Calu3 (cell line): ENCODE results near the gene SLIT3. TPM values are rescaled to one million over a fixed set of nuclear protein-coding genes. Genes with fewer than 3 reads are reported as not detected.

Experiments used
- BruUV-seq: library from RNA; stranded (reverse); fragments of 400-500 nt; replicated peaks from 2 replicates; lab custom pipeline; 2021; lab: Mats Ljungman, UMichigan
- CTCF ChIA-PET: fragments of 300-600 bp; sonication (Branson Sonifier 250); formaldehyde crosslinking; loops from one replicate; lab custom pipeline; 2022; ENCODE audit warnings: antibody characterized with exemption; lab: Charles Lee
- DNase-seq: peaks from one replicate; pipeline ENCODE4 v3.0.0; 2022
- H3K27ac Mint-ChIP-seq: one replicate; pipeline ENCODE4 v1.8.0; 2022; ENCODE audit warnings: mixed read lengths; ENCODE audit not compliant: unreplicated experiment
- H3K27me3 Mint-ChIP-seq: one replicate; pipeline ENCODE4 v1.8.0; 2022; ENCODE audit warnings: mixed read lengths; ENCODE audit not compliant: unreplicated experiment
- H3K36me3 Mint-ChIP-seq: one replicate; pipeline ENCODE4 v1.8.0; 2022; ENCODE audit warnings: mild to moderate bottlenecking, moderate library complexity, mixed read lengths; ENCODE audit not compliant: insufficient read depth, unreplicated experiment
- H3K4me1 Mint-ChIP-seq: one replicate; pipeline ENCODE4 v1.8.0; 2022; ENCODE audit warnings: mild to moderate bottlenecking, low read depth, mixed read lengths; ENCODE audit not compliant: unreplicated experiment
- H3K4me3 Mint-ChIP-seq: one replicate; pipeline ENCODE4 v1.8.0; 2022; ENCODE audit warnings: mild to moderate bottlenecking, low read depth, moderate library complexity, mixed read lengths; ENCODE audit not compliant: unreplicated experiment
- H3K9me3 Mint-ChIP-seq: one replicate; pipeline ENCODE4 v1.8.0; 2022; ENCODE audit warnings: low read depth, mixed read lengths; ENCODE audit not compliant: unreplicated experiment
- intact Hi-C: fragments of 100-400 bp; cut with micrococcal nuclease; formaldehyde crosslinking; loops from one replicate; pipeline ENCODE4 v1.10.0; 2022; ENCODE audit not compliant: unreplicated experiment
- total RNA-seq: library from RNA; stranded (reverse); gene quantifications from 2 replicates; pipeline ENCODE4 v1.2.3, GENCODE V29; 2022
- TF ChIP-seq, protein P1 (sequence below): fragments of 200-600 bp; IDR thresholded peaks from one replicate; pipeline ENCODE4 v1.8.0; 2022; ENCODE audit warnings: antibody characterized with exemption; ENCODE audit not compliant: unreplicated experiment

SLIT3 gene
- total RNA-seq, 1 experiment from 2014 or later, result not detected

DNA sequence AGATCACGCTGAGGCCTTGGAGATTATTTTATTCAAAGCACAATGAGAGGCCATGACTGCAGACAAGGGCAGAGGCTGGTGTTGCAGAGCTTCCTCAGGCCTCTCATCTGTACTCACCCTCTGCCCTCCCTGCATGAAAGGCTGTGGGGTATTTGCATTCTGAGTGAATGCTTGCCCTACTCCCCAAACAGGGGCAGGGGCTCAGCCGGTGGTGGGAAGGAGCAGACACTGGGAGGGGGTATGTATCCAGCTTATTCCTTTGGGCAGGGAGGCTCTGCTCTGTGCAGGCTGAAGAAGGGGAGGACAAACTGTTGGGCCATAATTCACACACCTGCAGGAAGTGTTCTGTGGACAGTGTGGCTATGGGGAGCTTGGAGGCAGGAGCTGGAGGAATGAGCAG lies 573.4 kb downstream of the SLIT3 start:
- TF ChIP-seq, protein P1, sequence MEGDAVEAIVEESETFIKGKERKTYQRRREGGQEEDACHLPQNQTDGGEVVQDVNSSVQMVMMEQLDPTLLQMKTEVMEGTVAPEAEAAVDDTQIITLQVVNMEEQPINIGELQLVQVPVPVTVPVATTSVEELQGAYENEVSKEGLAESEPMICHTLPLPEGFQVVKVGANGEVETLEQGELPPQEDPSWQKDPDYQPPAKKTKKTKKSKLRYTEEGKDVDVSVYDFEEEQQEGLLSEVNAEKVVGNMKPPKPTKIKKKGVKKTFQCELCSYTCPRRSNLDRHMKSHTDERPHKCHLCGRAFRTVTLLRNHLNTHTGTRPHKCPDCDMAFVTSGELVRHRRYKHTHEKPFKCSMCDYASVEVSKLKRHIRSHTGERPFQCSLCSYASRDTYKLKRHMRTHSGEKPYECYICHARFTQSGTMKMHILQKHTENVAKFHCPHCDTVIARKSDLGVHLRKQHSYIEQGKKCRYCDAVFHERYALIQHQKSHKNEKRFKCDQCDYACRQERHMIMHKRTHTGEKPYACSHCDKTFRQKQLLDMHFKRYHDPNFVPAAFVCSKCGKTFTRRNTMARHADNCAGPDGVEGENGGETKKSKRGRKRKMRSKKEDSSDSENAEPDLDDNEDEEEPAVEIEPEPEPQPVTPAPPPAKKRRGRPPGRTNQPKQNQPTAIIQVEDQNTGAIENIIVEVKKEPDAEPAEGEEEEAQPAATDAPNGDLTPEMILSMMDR, result no peak
- Mint-ChIP-seq H3K27me3 (peaks cover 64% of the 10 kb centered on the region), H3K4me3 (no peak overlapping the region), H3K9me3 (no peaks in the 10 kb centered on the region), H3K27ac (no peak overlapping the region), H3K36me3 (no peaks in the 10 kb centered on the region), H3K4me1 (no peaks in the 10 kb centered on the region)
- CTCF ChIA-PET, result interaction anchor here (0.7 kb wide), 1 partner anchor 688 kb away, joined by 3 read pairs; no protein-coding TSS in a partner anchor
- intact Hi-C loops, result no loop called here
- BruUV-seq, result no TSS peak
- no peak for DNase-seq

DNA sequence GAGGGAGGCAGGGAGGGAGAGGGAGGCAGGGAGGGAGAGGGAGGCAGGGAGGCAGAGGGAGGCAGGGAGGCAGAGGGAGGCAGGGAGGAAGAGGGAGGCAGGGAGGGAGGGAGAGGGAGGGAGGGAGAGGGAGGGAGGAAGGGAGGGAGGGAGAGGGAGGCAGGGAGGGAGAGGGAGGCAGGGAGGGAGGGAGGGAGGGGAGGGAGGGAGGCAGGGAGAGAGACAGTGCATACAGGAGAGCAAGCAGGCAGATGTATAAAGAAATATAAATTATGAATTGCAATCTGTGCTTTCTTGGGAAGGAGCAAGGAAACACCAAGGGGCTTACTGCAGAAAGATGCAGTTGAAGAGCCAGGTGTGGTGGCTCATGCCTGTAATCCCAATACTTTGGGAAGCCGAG lies 574.6 kb downstream of the SLIT3 start:
- CTCF ChIA-PET, result no interaction called here
- DNase-seq, result no peak
- Mint-ChIP-seq H3K9me3 (no peaks in the 10 kb centered on the region), H3K27me3 (peaks cover 70% of the 10 kb centered on the region), H3K4me3 (no peak overlapping the region), H3K4me1 (no peaks in the 10 kb centered on the region), H3K36me3 (no peaks in the 10 kb centered on the region), H3K27ac (no peak overlapping the region)
- BruUV-seq, result no TSS peak
- intact Hi-C loops, result no loop called here
- TF ChIP-seq, protein P1, result no peak

DNA sequence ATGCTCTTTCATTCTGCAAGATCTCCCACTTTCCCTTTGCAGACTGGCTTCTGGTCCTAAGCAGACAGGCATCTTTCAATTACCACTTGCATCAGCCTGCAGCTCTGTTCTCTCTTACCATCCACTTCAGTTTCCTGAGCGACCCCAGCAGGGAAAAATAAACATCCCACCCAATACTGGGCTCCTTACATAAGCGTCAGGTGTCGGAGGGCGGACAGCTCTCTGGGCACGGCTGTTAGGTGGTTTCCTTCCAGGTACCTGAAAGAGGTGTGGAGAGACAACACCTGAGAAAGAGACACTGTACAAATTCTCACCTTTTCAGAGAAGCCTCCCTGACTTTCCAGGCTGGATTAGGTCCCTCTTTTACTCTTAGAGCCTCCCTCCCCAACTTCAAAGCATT lies 576.7 kb downstream of the SLIT3 start:
- intact Hi-C loops, result no loop called here
- H3K4me1 Mint-ChIP-seq, result no peaks in the 10 kb centered on the region
- no peak overlapping the region for H3K27ac Mint-ChIP-seq
- TF ChIP-seq, protein P1, result no peak
- H3K27me3 Mint-ChIP-seq, result peaks cover 70% of the 10 kb centered on the region
- H3K36me3 Mint-ChIP-seq, result no peaks in the 10 kb centered on the region
- CTCF ChIA-PET, result no interaction called here
- no TSS peak for BruUV-seq
- no peak overlapping the region for H3K4me3 Mint-ChIP-seq
- H3K9me3 Mint-ChIP-seq, result no peaks in the 10 kb centered on the region
- DNase-seq, result no peak

DNA sequence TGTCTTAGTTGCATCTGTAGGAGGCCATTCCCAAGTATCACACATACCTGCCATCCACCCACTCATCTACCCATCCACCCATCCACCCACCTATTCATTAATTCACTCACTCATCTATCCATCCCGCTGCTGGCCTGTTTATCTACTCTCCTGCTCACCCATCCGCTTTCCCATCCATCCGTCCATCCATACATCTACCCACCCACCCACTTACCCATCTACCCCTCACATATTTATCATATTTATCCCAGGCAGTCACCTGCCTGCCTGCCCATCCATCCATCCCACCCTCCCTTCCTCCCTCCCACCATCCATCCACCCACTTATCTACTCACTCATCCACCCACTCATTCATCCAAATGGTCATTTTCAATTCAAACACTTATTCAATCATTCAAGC lies 577.9 kb downstream of the SLIT3 start:
- no TSS peak for BruUV-seq

More for the DNA sequence above, 577.9 kb downstream of the SLIT3 start:
- CTCF ChIA-PET, result interaction anchor here (0.7 kb wide), 1 partner anchor 17 kb away, joined by 3 read pairs; no protein-coding TSS in a partner anchor
- TF ChIP-seq, protein P1, result no peak
- H3K4me1 Mint-ChIP-seq, result no peaks in the 10 kb centered on the region
- peaks cover 69% of the 10 kb centered on the region for H3K27me3 Mint-ChIP-seq
- DNase-seq, result no peak
- no peak overlapping the region for H3K27ac Mint-ChIP-seq
- H3K4me3 Mint-ChIP-seq, result no peak overlapping the region
- H3K9me3 Mint-ChIP-seq, result no peaks in the 10 kb centered on the region
- no peaks in the 10 kb centered on the region for H3K36me3 Mint-ChIP-seq
- intact Hi-C loops, result no loop called here
